WERI-Rb-1 (cell line): ENCODE results near the gene TAF1B.
"Not testable (repeated sequence)": the region's sequence is repeated elsewhere in the genome, so short reads cannot be mapped to it uniquely, and the experiment has no call there.

Experiments
- DNase-seq: peaks from one replicate; pipeline ENCODE4 v3.0.0-alpha.2; 2020
- H3K27ac ChIP-seq: fragments of 250-450 bp; sonication (Bioruptor Pico); 2 replicates; pipeline ENCODE4 v1.5.1; 2020; ENCODE audit warnings: mild to moderate bottlenecking, moderate library complexity
- H3K27me3 ChIP-seq: fragments of 250-450 bp; sonication (Bioruptor Pico); 2 replicates; pipeline ENCODE4 v1.5.1; 2021; ENCODE audit warnings: mild to moderate bottlenecking, low read depth, moderate library complexity; ENCODE audit not compliant: insufficient read depth, severe bottlenecking
- H3K36me3 ChIP-seq: fragments of 250-450 bp; sonication (Bioruptor Pico); 2 replicates; pipeline ENCODE4 v1.5.1; 2020; ENCODE audit warnings: mild to moderate bottlenecking, moderate library complexity
- H3K4me3 ChIP-seq: 2 replicates; pipeline ENCODE4 v1.5.1; 2011; ENCODE audit warnings: low read depth, mild to moderate bottlenecking, control low read depth, low read length
- H3K9me3 ChIP-seq: fragments of 250-450 bp; sonication (Bioruptor Pico); 2 replicates; pipeline ENCODE4 v1.5.1; 2021; ENCODE audit warnings: mild to moderate bottlenecking, moderate library complexity; ENCODE audit not compliant: severe bottlenecking
- TF ChIP-seq, protein P1 (sequence below): IDR thresholded peaks from 2 replicates; pipeline ENCODE4 v1.5.1; 2011; ENCODE audit warnings: low read depth, mild to moderate bottlenecking, control low read depth, inconsistent platforms, low read length

TAF1B gene

DNA sequence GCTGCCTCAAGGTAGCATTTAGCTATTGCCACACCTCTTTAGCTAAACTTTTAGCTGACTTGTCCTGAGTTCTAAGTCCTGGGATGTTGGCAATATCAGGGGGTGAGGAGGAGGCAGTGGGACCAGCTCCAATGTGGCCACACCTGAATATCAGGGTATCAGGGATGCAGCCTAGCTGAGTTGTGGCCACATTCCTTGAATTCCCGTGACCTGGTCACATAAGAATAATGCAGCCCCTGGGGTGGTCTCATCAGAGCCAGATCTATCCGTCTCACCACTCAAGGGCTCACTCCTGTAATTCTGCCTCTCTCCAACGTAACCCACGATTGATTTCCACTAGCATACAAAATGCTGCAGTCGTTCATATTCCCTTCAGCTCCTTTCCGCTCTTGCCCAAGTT is 11.6 kb upstream of the TAF1B start:
- Histone ChIP-seq H3K4me3 (no peak overlapping the region), H3K27ac (no peak overlapping the region), H3K27me3 (no peaks in the 10 kb centered on the region), H3K9me3 (no peaks in the 10 kb centered on the region), H3K36me3 (no peaks in the 10 kb centered on the region)
- TF ChIP-seq, protein P1, sequence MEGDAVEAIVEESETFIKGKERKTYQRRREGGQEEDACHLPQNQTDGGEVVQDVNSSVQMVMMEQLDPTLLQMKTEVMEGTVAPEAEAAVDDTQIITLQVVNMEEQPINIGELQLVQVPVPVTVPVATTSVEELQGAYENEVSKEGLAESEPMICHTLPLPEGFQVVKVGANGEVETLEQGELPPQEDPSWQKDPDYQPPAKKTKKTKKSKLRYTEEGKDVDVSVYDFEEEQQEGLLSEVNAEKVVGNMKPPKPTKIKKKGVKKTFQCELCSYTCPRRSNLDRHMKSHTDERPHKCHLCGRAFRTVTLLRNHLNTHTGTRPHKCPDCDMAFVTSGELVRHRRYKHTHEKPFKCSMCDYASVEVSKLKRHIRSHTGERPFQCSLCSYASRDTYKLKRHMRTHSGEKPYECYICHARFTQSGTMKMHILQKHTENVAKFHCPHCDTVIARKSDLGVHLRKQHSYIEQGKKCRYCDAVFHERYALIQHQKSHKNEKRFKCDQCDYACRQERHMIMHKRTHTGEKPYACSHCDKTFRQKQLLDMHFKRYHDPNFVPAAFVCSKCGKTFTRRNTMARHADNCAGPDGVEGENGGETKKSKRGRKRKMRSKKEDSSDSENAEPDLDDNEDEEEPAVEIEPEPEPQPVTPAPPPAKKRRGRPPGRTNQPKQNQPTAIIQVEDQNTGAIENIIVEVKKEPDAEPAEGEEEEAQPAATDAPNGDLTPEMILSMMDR: no peak
- no peak for DNase-seq

DNA sequence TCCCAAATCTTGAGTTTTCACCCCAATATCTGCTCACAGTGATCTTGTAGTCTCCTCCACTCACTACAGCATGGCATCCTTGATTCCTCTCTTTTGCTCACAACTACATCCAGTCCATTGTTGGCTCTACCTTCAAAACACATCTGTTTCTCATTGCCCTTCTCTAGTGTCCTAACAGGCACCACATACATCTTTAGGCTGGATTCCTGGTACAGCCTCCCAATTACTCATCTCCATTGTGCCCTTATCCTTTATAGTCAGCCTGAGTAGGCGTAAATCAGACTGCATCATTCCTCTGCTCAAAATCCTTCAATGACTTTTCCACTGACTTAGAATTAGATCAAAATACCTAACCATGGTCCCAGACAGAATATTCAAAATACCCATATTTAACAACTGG is 10.7 kb upstream of the TAF1B start:
- H3K36me3 ChIP-seq: no peaks in the 10 kb centered on the region
- no peak overlapping the region for H3K4me3 ChIP-seq
- H3K27me3 ChIP-seq: no peaks in the 10 kb centered on the region
- DNase-seq: no peak
- H3K9me3 ChIP-seq: no peaks in the 10 kb centered on the region
- no peak overlapping the region for H3K27ac ChIP-seq
- TF ChIP-seq, protein P1: no peak

DNA sequence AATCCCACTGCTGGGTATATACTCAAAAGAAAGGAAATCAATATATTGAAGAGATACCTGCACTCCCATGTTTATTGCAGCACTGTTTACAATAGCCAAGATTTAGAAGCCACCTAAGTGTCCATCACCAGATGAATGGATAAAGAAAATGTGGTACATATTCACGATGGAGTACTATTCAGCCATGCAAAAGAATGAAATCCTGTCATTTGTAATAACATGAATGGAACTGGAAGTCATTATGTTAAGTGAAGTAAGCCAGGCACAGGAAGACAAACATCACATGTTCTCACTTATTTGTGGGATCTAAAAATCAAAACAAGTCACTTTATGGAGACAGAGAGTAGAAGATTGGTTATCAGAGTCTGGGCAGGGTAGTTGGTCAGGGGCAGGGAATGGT is 8.2 kb upstream of the TAF1B start:
- not testable (repeated sequence) for DNase-seq, H3K27me3 ChIP-seq, H3K9me3 ChIP-seq

DNA sequence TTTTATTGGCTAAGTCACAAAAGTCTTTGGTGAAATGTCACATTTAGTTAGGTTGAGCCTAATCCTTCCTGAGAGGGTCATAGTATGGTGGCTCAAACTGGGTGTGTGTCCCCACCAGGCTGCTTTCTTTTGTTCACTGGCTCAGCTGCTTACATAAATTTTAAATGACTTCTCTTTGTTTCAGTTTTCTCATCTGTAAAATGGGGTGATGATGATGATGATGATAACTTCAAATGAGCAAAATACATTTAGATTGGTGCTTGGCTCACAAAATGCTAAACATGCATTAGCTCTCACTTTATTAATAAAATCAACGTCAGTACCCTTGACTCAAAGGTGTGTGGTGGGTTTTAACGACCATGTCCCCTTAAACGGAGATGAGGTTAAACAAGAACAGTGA is 7.2 kb upstream of the TAF1B start:
- H3K4me3 ChIP-seq: no peak overlapping the region
- TF ChIP-seq, protein P1: no peak

More for the DNA sequence above, 8.2 kb upstream of the TAF1B start:
- H3K36me3 ChIP-seq, H3K4me3 ChIP-seq, H3K27ac ChIP-seq: not testable (repeated sequence)

DNA sequence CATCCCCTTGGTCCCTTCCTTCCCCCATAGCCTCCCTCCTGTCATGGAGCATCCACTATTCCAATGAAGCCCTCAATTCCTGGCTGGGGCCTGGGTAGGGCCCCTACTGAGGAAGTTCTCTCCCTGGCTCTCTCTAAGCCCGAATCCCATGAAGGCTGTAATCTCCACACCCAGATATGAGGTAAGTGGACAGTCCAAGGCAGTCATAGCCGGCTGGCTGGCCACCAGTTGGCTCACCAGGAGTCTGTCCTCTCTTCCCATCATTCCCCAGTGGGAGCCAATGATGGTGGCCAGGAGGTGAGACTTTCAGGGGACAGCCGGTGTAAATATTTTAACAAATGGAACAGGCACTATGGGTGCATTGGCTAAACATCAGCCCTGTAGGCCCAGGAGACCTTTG is 6.8 kb upstream of the TAF1B start:
- TF ChIP-seq, protein P1: no peak
- Histone ChIP-seq H3K4me3 (no peak overlapping the region), H3K27me3 (no peaks in the 10 kb centered on the region), H3K9me3 (no peaks in the 10 kb centered on the region), H3K27ac (no peak overlapping the region), H3K36me3 (no peaks in the 10 kb centered on the region)
- DNase-seq: no peak

More for the DNA sequence above, 7.2 kb upstream of the TAF1B start:
- Histone ChIP-seq H3K36me3 (no peaks in the 10 kb centered on the region), H3K27ac (no peak overlapping the region), H3K9me3 (no peaks in the 10 kb centered on the region), H3K27me3 (no peaks in the 10 kb centered on the region)
- no peak for DNase-seq

DNA sequence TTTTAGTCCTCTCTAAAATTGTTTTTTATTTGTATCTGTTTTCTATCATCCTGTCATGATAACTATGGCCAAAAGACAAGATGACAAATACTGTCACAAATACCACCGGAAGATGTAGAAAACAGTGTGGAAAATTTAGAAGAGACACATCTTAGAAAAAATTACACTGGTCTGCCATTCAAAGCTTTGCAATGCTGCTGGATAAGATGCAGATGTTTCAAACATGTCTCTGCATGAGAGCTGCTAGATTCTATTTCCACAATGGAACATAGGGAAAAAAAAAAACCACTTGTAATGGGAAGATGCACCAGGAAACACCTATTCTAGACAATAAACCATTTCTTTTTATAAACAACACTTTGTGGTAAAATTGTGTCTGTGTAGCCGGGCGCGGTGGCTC is 5.8 kb upstream of the TAF1B start:
- Histone ChIP-seq H3K9me3 (no peaks in the 10 kb centered on the region), H3K36me3 (no peaks in the 10 kb centered on the region), H3K4me3 (no peak overlapping the region), H3K27me3 (no peaks in the 10 kb centered on the region), H3K27ac (no peak overlapping the region)
- TF ChIP-seq, protein P1: no peak
- DNase-seq: no peak
